ENCODE data around the gene PHEX. TPM values are rescaled to one million over a fixed set of nuclear protein-coding genes. Genes with fewer than 3 reads are reported as not detected.

Gene PHEX
- total RNA-seq, 1 donor from 2014 or later, result 0.93 TPM

GRCh38 chrX:22202251-22202650, 170.1 kb downstream of the PHEX start:
- H3K4me3 ChIP-seq, result no peak overlapping the region
- no peaks in the 10 kb centered on the region for H3K9me3 ChIP-seq
- ATAC-seq (no peak), DNase-seq (no peak)
- no peaks in the 10 kb centered on the region for H3K36me3 ChIP-seq
- no peaks in the 10 kb centered on the region for H3K4me1 ChIP-seq
- intact Hi-C loops (cut with DNase I), result no loop called here
- TF ChIP-seq, protein P1, sequence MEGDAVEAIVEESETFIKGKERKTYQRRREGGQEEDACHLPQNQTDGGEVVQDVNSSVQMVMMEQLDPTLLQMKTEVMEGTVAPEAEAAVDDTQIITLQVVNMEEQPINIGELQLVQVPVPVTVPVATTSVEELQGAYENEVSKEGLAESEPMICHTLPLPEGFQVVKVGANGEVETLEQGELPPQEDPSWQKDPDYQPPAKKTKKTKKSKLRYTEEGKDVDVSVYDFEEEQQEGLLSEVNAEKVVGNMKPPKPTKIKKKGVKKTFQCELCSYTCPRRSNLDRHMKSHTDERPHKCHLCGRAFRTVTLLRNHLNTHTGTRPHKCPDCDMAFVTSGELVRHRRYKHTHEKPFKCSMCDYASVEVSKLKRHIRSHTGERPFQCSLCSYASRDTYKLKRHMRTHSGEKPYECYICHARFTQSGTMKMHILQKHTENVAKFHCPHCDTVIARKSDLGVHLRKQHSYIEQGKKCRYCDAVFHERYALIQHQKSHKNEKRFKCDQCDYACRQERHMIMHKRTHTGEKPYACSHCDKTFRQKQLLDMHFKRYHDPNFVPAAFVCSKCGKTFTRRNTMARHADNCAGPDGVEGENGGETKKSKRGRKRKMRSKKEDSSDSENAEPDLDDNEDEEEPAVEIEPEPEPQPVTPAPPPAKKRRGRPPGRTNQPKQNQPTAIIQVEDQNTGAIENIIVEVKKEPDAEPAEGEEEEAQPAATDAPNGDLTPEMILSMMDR (IDR thresholded peaks at IDR 0.05), result no peak
- no peak overlapping the region for H3K27ac ChIP-seq
- H3K27me3 ChIP-seq, result no peaks in the 10 kb centered on the region

- Histone ChIP-seq H3K27me3 (no peaks in the 10 kb centered on the region), H3K4me3 (no peak overlapping the region), H3K27ac (no peak overlapping the region), H3K4me1 (no peaks in the 10 kb centered on the region), H3K9me3 (no peaks in the 10 kb centered on the region), H3K36me3 (no peaks in the 10 kb centered on the region)
- TF ChIP-seq, protein P1 (IDR thresholded peaks at IDR 0.05), result no peak
- DNase-seq (no peak), ATAC-seq (no peak)
- intact Hi-C loops (cut with DNase I), result no loop called here
Measured at GRCh38 chrX:22203186-22203585, 171.1 kb downstream of the PHEX start.

GRCh38 chrX:22206781-22207180, 174.7 kb downstream of the PHEX start:
- H3K4me1 ChIP-seq, result no peaks in the 10 kb centered on the region
- ATAC-seq, result no peak
- H3K27me3 ChIP-seq, result no peaks in the 10 kb centered on the region
- TF ChIP-seq, protein P1 (IDR thresholded peaks at IDR 0.05), result no peak
- no peaks in the 10 kb centered on the region for H3K9me3 ChIP-seq
- intact Hi-C loops (cut with DNase I), result no loop called here
- H3K27ac ChIP-seq, result no peak overlapping the region
- no peaks in the 10 kb centered on the region for H3K36me3 ChIP-seq
- no peak for DNase-seq
- no peak overlapping the region for H3K4me3 ChIP-seq

DNA sequence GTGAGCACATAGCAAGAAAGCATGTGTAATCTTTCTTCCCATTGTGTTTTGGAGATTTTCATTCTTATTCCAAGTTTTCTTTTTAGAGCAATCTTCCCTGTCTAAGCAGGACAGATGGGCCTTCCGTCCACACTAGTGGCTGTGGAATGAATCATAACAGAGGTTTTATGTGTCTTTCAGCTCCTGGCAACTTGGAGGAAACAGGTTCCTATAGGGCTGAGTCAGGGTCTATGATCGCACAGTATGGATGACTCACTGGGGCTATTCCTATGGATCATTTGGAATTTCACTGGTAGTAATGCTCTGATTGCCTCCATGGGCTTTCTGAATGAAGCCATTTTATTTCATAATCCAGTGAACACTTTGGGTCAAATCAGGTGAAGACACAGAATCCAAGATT, 188.8 kb downstream of the PHEX start:
- no peak for ATAC-seq
- Histone ChIP-seq H3K27me3 (no peaks in the 10 kb centered on the region), H3K4me3 (no peak overlapping the region), H3K36me3 (no peaks in the 10 kb centered on the region), H3K4me1 (no peaks in the 10 kb centered on the region), H3K9me3 (no peaks in the 10 kb centered on the region), H3K27ac (no peak overlapping the region)
- DNase-seq, result no peak
- TF ChIP-seq, protein P1 (IDR thresholded peaks at IDR 0.05), result no peak
- intact Hi-C loops (cut with DNase I), result no loop called here

DNA sequence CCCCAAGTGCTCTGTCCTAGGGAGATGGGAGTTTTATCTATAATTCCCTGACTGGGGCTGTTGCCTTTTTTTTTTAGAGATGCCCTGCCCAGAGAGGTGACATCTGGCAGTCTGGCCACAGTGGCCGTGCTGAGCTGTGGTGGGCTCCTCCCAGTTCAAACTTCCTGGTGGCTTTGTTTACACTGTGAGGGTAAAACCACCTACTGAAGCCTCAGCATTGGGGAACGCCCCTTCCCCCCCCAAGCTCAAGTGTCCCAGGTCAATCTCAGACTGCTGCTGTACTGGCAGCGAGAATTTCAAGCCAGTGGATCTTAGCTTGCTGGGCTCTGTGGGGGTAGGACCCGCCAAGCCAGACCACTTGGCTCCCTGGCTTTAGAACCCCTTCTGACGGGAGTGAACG, 202.3 kb downstream of the PHEX start:
- intact Hi-C loops (cut with DNase I), result no loop called here
- TF ChIP-seq, protein P1 (IDR thresholded peaks at IDR 0.05), result no peak
- no peaks in the 10 kb centered on the region for H3K27me3 ChIP-seq
- no peaks in the 10 kb centered on the region for H3K4me1 ChIP-seq
- H3K36me3 ChIP-seq, result no peaks in the 10 kb centered on the region
- H3K27ac ChIP-seq, result no peak overlapping the region
- H3K4me3 ChIP-seq, result no peak overlapping the region
- ATAC-seq, result no peak
- no peak for DNase-seq
- no peaks in the 10 kb centered on the region for H3K9me3 ChIP-seq

- no peak for DNase-seq
- ATAC-seq, result no peak
- no peak overlapping the region for H3K27ac ChIP-seq
- H3K4me3 ChIP-seq, result no peak overlapping the region
- no peaks in the 10 kb centered on the region for H3K36me3 ChIP-seq
- H3K27me3 ChIP-seq, result no peaks in the 10 kb centered on the region
- TF ChIP-seq, protein P1 (IDR thresholded peaks at IDR 0.05), result no peak
- H3K9me3 ChIP-seq, result no peaks in the 10 kb centered on the region
- intact Hi-C loops (cut with DNase I), result no loop called here
- H3K4me1 ChIP-seq, result no peaks in the 10 kb centered on the region
Measured at GRCh38 chrX:22237479-22237878, 205.4 kb downstream of the PHEX start.

Measured in upper lobe of right lung (tissue), 1 donor.